Measurements from ENCODE around the gene HHIPL1.

GRCh38 chr14:99720941-99721791 is 76.2 kb downstream of the HHIPL1 start:
- no peak for TF ChIP-seq GATA3 (IDR thresholded peaks at IDR 0.05; ENCODE audit: low read depth, low read length)
- no peak for TF ChIP-seq GATA2 (IDR thresholded peaks at IDR 0.05; ENCODE audit: low read depth, low read length)
